ENCODE data around the gene FOXD4L3.
"Not testable (repeated sequence)": the region's sequence is repeated elsewhere in the genome, so short reads cannot be mapped to it uniquely, and the experiment has no call there.

The FOXD4L3 gene

GRCh38 chr9:68302567-68302966 lies at the start of gene FOXD4L3:
Gene FOXD4L3 (plus strand): TSS chr9:68302867. CDS start chr9:68302952, 85 bp downstream.
- DNase-seq: not testable (repeated sequence)

- not testable (repeated sequence) for DNase-seq
Observed at GRCh38 chr9:68281041-68281440, 21.6 kb upstream of the FOXD4L3 start.

- not testable (repeated sequence) for DNase-seq
Observed at GRCh38 chr9:68303771-68304170, 1.1 kb downstream of the FOXD4L3 start.

DNA sequence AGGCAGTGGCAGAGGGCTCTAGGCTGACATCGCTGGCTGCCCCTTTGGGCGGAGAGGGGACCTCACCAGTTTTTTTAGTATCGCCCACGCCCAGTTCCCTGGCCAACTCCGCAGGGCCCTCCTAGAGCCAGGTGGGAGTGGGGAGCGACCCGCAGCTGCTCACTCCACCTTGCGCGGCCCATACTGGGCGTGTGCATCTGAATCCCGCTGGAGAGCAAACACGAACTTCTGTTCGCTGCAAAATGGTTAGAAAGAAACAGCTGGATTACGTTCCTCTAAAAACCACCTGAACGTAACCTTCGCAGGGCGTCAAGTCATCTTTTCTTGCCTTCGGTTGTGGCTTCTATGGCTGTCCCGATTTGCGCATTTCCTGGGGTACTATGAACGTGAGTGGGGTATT lies 1.5 kb downstream of the FOXD4L3 start:
- DNase-seq: not testable (repeated sequence)

DNA sequence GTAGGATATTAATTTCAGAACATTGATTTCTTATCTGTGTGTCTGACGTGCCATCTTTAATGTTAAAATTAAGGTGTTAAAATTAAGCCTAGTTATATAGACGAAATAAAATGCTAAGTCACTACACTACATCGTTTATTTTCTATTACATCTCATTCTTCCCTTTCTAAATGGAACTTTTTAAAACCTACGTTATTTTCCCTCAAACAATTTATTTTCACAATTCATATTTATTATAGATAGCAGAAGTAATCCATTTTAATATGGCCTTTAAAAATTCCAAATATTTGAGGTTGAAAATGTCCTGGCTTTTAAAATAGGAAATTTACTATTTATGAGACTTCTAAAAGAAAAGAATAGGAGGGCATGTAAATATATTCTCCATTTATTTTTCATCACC lies 2.1 kb downstream of the FOXD4L3 start:
- DNase-seq: not testable (repeated sequence)

DNA sequence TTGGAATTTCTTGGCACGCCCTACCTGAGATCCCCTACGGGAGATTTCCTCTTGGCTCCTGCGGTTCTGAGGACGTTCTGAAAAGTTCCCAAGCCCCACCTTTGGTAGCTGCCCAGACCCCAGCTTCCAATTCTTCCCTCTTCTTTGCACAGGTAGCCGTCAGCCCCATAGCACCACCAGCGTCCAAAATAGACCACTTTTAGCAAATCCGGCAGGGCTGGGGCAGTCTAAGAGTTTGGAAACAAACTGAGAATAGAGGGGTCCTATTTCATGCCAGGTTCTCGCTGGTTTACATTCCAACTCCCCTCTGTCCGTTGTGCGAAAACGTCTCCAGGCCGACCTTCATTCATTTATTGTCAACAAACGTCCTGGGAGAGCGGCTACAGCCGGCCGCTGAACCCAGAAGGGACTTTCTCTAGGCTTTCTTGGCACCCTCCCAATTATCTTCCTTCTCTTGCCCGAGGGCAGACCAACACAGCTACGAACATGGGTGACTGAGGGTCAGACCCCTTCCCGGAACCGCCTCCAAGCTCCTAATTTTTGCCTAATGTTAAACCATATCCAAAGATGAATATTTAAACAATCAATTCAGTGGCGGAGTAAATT lies 3.1 kb downstream of the FOXD4L3 start:
- not testable (repeated sequence) for DNase-seq

- not testable (repeated sequence) for DNase-seq
Observed at GRCh38 chr9:68306391-68306964, 3.8 kb downstream of the FOXD4L3 start.

- not testable (repeated sequence) for DNase-seq
Observed at GRCh38 chr9:68307127-68307526, 4.5 kb downstream of the FOXD4L3 start.

DNA sequence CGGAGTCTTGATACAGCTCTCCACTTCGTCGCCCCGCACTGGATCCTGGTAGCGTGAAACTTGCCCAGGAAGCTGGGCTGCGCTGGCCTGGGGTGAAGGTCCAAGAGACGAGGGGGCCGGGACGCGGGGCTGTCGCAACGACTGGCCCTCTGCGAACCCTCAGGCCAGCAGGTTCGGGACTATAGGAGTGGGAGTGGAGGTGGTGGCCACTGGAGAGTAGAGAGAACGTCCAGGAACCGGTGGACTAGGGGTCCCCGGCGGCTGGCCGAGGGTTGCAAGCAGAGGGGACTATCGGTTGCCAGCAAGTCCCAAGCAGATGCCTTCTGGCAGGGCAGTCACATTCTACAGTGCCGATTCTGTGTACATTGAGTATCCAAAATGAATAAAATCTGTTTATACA lies 5.0 kb downstream of the FOXD4L3 start:
- DNase-seq: not testable (repeated sequence)

- not testable (repeated sequence) for DNase-seq
Observed at GRCh38 chr9:68311208-68311607, 8.5 kb downstream of the FOXD4L3 start.

DNA sequence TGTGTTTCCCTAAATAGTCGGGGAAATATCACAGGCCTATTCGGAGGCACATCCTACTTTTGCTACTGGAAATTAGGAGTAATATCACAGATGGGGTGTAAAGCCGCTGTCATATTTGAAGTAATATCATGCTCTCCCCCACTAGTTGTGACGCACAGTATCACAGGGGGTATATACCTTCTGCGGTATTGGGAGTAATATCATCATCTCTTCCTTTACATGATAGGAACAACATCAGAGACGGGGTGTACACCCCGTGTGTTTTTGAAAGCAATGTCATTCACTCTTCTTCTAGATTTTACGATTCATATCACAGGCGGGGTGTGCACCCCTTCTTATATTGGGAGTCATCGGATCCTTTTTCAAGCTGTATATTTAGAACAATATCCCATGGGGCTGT lies 15.5 kb downstream of the FOXD4L3 start:
- DNase-seq: not testable (repeated sequence)

- not testable (repeated sequence) for DNase-seq
Observed at GRCh38 chr9:68323749-68324148, 21.1 kb downstream of the FOXD4L3 start.

GRCh38 chr9:68324518-68324917 lies 21.9 kb downstream of the FOXD4L3 start:
- not testable (repeated sequence) for DNase-seq

DNA sequence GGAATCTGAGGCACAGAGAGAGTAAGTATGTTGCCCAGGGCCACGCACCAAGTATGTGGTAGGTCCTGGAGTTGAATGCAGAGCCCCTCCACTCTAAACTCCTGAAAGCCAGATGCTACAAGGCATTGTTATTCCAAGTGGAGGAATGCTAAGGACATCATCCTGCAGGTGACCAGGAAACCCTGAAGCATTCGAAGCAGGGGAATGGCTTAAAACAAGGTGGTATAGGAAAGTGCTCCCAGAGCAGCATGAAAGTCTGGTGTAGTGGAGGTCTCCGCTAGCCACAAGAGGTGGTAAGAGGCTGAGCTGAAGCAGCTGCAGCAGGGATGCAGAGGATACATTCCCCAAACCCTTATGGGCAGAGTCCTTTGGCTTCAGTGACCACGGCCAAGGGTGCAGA lies 26.4 kb downstream of the FOXD4L3 start:
- not testable (repeated sequence) for DNase-seq

GRCh38 chr9:68330531-68331173 lies 28.0 kb downstream of the FOXD4L3 start:
- DNase-seq: not testable (repeated sequence)

- DNase-seq: not testable (repeated sequence)
Observed at GRCh38 chr9:68332122-68332521, 29.5 kb downstream of the FOXD4L3 start.

- DNase-seq: not testable (repeated sequence)
Observed at GRCh38 chr9:68335935-68336334, 33.3 kb downstream of the FOXD4L3 start.

GRCh38 chr9:68336639-68337339 lies 34.1 kb downstream of the FOXD4L3 start:
- DNase-seq: not testable (repeated sequence)

DNA sequence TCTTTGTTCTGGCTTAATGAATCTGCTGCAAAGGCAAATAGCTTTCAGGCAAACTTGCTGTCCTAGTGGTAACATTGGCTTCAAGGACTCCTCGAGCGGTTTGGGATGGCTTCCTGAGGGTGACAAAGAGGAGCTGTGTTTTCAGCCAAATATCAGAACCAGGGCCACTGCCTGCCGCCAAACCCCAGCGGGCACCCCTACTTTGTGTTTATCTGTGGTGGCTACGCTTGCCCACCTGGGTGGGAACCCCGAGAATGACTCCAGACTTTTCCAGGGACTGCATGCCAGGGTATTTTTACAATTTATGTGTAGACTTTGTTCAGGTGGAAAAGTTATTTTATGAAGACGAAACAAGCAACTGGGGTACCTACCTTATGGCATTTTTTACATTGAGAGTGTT lies 35.3 kb downstream of the FOXD4L3 start:
- not testable (repeated sequence) for DNase-seq

GRCh38 chr9:68342265-68343025 lies 39.8 kb downstream of the FOXD4L3 start:
- not testable (repeated sequence) for DNase-seq

DNA sequence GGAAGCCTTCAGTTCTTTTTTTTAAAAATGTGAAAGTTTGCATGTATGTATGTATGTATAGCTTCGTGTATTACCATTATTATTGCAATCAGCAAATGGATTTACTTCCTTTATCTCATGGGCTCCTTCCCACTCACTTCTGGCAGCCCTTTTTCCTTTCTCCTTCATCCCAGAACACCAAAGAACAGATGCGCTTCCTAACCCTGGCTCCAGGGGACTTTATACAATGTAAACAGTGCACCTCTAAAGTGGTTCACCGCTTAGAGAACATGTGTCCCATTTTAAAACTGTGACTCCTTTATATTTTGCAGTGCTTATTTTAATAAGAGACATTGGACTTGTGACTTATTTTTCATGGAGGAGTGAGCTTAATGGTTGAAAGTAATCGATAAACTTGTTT lies 40.6 kb downstream of the FOXD4L3 start:
- not testable (repeated sequence) for DNase-seq

GRCh38 chr9:68343992-68344391 lies 41.3 kb downstream of the FOXD4L3 start:
- DNase-seq: not testable (repeated sequence)

- DNase-seq: not testable (repeated sequence)
Observed at GRCh38 chr9:68351689-68352088, 49.0 kb downstream of the FOXD4L3 start.

All from NCI-H1694 (cell line).